ENCODE results near the gene HDDC3.
A peak's percentile ranks its signal among the peaks of the same experiment; 100 is the strongest.

Gene HDDC3

GRCh38 chr15:90953947-90954711 lies 21.8 kb upstream of the HDDC3 start:
- no peak for DNase-seq (ENCODE audit: low spot score)

GRCh38 chr15:90952901-90953677 lies 20.7 kb upstream of the HDDC3 start:
- no peak for DNase-seq (ENCODE audit: low spot score)

DNA sequence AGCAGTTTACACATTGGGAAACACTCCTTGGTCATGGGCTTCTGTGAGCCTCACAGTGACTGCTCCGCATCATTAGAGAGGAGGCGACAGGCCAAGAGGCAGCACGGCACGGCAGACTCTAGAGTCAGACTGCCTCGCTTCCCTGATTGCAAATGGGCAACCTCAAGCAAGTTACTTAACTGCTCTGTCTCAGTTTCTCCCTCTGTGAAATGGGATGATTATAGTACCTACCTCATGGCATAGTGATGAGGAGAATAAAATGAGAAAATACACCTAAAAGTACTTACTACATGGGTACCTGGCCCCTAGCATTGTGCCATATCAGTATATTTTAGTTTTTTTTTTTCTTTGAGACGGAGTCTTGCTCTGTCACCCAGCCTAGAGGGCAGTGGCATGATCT lies 18.3 kb upstream of the HDDC3 start:
- no peak for DNase-seq (ENCODE audit: low spot score)

- DNase-seq (ENCODE audit: low spot score) = no peak
Measured at GRCh38 chr15:90949979-90950675, 17.8 kb upstream of the HDDC3 start.

GRCh38 chr15:90948506-90948905 lies 16.2 kb upstream of the HDDC3 start:
- DNase-seq (ENCODE audit: low spot score) = no peak

GRCh38 chr15:90947577-90948357 lies 15.4 kb upstream of the HDDC3 start:
- DNase-seq (ENCODE audit: low spot score) = no peak

GRCh38 chr15:90946941-90947576 lies 14.7 kb upstream of the HDDC3 start:
- no peak for DNase-seq (ENCODE audit: low spot score)

GRCh38 chr15:90946538-90946937 lies 14.2 kb upstream of the HDDC3 start:
- DNase-seq (ENCODE audit: low spot score) = no peak

DNA sequence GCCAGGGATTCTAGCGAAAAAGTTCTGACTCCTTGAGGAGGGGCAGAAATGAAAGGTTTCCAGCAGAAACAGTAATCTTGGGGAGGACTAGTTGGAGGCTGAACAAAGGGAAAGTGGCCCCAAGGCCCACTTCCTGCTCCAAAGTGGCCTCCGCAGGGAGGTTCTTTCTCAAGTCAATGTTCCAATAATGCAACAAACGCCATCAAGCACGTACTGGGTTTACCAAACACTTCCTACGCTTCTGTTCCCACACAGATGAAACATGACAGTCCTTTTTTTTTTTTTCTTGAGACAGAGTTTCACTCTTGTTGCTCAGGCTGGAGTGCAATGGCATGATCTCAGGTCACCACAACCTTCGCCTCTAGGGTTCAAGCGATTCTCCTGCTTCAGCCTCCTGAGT lies 12.7 kb upstream of the HDDC3 start:
- no peak for DNase-seq (ENCODE audit: low spot score)

- no peak for DNase-seq (ENCODE audit: low spot score)
Measured at GRCh38 chr15:90942354-90943120, 10.2 kb upstream of the HDDC3 start.

DNA sequence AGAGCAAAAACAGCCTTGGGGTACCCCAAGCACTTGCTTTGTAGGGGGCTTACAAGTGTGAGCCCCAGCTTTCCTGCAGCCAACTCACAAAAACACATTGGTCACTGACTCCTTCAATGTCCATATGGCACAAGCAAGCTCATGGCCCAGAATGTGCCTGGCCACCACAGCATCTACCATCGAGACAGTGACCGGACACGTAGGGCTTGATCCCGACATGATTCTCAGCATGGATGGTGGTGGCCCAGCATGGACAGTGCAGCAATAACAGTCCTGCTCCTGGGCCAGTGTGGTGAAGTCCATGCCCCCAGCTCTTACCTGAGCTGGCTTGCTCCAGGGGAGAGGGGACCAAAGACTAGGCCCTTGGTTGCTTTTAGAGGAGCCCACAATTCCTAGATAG lies 8.7 kb upstream of the HDDC3 start:
- no peak for DNase-seq (ENCODE audit: low spot score)

DNA sequence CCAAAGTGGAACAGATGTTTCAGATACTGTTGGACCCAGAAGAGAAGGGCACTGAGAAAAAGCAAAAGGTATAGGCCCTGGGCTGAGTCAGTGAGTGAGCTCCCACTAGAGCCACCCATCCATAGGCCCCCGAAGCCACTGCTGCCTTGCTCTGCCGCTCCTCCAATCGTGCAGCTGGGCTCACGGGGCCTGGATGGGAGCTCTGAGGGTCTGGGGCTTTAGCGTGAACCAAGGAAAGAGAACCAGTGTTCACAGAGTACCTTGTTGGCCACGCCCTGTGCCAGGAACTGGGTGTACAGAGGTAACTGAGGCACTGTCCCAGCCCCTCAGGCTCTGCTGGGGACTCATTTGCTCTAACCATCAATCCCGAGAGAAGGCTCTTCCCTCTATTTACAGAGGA lies 7.4 kb upstream of the HDDC3 start:
- DNase-seq (ENCODE audit: low spot score) = no peak

GRCh38 chr15:90938261-90938660 lies 5.9 kb upstream of the HDDC3 start:
- DNase-seq (ENCODE audit: low spot score) = no peak

DNA sequence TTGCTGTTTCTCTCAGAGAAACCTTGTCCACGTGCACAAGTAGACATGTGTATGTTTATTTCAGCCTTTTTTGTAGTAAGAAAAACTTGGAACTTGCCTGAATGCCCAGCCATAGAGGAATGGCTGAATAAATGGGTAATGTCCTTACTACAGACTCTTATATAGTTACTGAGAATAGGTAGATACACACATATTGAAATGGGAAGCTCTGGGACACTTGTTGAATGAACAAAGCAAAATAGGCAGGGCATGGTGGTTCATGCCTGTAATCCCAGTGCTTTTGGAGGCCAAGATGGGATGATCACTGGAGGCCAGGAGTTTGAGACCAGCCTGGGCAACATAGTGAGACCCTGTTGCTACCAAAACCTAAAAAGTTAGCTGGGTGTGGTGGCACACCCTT lies 4.5 kb upstream of the HDDC3 start:
- DNase-seq (ENCODE audit: low spot score) = no peak

- peak; percentile 96 for DNase-seq (ENCODE audit: low spot score)
Measured at GRCh38 chr15:90934949-90935751, 2.8 kb upstream of the HDDC3 start, which contains the start of gene UNC45A. Gene UNC45A (plus strand): TSS chr15:90935285. CDS start chr15:90935325, 40 bp downstream.

DNA sequence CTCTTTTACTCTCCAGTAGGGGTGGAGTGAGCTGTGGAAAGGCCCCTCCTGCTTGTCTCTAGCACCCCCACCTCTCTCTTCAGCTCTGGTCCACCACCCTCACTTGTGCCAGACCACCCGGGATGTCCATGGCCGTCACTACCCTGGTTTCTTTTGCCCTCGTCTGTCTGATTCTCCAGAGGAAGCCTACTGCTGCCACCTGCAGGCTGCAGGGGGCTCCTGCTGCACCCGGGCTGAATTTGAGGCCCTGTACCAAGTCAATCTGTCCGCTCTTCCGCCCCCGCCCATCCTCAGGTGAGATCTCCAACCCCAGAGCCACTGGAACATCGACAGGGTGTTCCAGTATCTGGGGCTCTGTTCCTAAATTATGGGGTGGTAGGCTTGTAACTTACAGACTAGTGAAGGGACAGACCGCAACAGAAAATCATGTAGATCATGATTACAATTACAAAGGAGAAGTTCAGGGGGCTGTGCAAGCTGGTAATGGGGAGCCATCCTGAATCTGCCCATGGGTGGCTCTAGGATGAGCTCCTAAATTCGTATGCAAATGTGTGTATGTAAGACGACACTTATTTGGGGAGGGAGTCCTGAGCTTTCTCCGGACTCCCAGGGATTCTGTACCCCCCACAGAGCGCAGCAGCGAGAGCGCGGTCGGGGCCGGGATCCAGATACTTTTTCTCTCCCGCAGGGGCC lies 2.1 kb upstream of the HDDC3 start:
- DNase-seq (ENCODE audit: low spot score) = peak; percentile 86

DNA sequence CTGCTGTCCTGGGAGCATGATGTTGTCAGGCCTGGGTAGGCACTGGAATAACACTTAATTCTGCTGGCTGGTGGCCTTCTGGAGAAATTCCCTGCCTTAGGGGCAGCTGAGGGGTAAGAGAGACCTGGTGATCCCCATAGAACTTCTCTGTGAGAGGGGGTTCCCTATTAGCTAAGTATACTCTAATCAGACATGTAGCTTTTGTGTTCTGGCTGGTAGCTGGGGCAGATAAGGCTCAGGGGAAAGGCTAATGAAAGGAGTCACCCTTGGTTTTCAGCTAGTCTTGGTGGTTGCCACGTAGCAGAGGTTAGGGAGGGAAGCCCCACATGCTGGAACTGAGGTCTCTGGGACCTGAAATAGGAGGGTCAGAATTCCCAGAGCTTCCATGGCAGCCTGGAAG lies 952 bp upstream of the HDDC3 start:
- DNase-seq (ENCODE audit: low spot score) = no peak

DNA sequence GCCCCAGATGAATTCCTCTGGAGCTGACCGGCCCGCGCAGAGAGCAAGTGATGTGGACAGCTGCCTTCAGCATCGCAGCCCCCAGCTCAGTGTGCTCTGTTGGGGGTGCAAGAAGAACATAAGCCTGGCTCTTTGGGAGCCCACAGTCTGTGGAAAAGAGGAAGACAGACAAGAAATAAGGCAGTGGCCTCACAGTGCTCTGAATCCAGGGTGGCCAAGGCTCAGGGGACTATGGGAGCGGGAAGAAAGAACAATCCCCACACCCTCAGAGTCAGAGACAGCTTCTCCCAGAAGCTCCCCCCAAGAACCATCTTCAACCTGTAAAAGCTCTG lies 277 bp upstream of the HDDC3 start:
- no peak for DNase-seq (ENCODE audit: low spot score)

GRCh38 chr15:90931575-90931827 lies 848 bp downstream of the HDDC3 start:
- no peak for DNase-seq (ENCODE audit: low spot score)

Measured in CD4-positive, alpha-beta T cell treated with Interleukin-6 at 100 ng/mL for 8 hours (primary cell).